Fibroblast of lung (primary cell): ENCODE data around the gene CTPS2. TPM values are rescaled to one million over a fixed set of nuclear protein-coding genes. Genes with fewer than 3 reads are reported as not detected.
"Not testable (repeated sequence)": the region's sequence is repeated elsewhere in the genome, so short reads cannot be mapped to it uniquely, and the experiment has no call there.

Source experiments
- DNase-seq, 2 donors: peaks; one replicate each; pipeline versions ENCODE4 v3.0.0 to v3.0.0-alpha.2; 2010; ENCODE audit warnings: low read depth in 2 of 2
- H2AFZ ChIP-seq: 2 replicates; pipeline ENCODE4 v1.5.1; 2012; ENCODE audit warnings: low read length, control low read depth, inconsistent platforms
- H3K27ac ChIP-seq: 2 replicates; pipeline ENCODE4 v1.5.1; 2011; ENCODE audit warnings: low read length, control low read depth; ENCODE audit not compliant: insufficient read depth
- H3K27me3 ChIP-seq: 2 replicates; pipeline ENCODE4 v1.5.1; 2011; ENCODE audit warnings: mild to moderate bottlenecking, low read length; ENCODE audit not compliant: control insufficient read depth, insufficient read depth
- H3K36me3 ChIP-seq: 2 replicates; pipeline ENCODE4 v1.5.1; 2011; ENCODE audit warnings: low read length; ENCODE audit not compliant: control insufficient read depth, insufficient read depth
- H3K4me1 ChIP-seq: 2 replicates; pipeline ENCODE4 v1.5.1; 2011; ENCODE audit warnings: low read length; ENCODE audit not compliant: control insufficient read depth, insufficient read depth; ENCODE audit errors: extremely low read depth
- H3K4me2 ChIP-seq: 2 replicates; pipeline ENCODE4 v1.5.1; 2011; ENCODE audit warnings: low read length, control low read depth; ENCODE audit not compliant: insufficient read depth; ENCODE audit errors: extremely low read depth
- H3K4me3 ChIP-seq, 4 experiments: fragments of 200-600 bp in 1 of 4; sonication (generic) in 1 of 4; replicated peaks in 1 of 4; 2 replicates each; pipeline ENCODE4 v1.5.1; 2011 to 2016; ENCODE audit warnings: low read length in 4 of 4, low read depth in 3 of 4, mild to moderate bottlenecking in 3 of 4, control low read depth in 2 of 4, inconsistent platforms in 1 of 4, mixed read lengths in 1 of 4; ENCODE audit not compliant: insufficient read depth in 1 of 4; ENCODE audit errors: control extremely low read depth in 1 of 4
- H3K79me2 ChIP-seq: 2 replicates; pipeline ENCODE4 v1.5.1; 2012; ENCODE audit warnings: mild to moderate bottlenecking, low read length, inconsistent platforms; ENCODE audit not compliant: control insufficient read depth, insufficient read depth
- H3K9ac ChIP-seq: 2 replicates; pipeline ENCODE4 v1.5.1; 2011; ENCODE audit warnings: mild to moderate bottlenecking, low read length, control low read depth; ENCODE audit not compliant: insufficient read depth
- H3K9me3 ChIP-seq: 2 replicates; pipeline ENCODE4 v1.5.1; 2012; ENCODE audit warnings: low read depth, low read length; ENCODE audit not compliant: control insufficient read depth, insufficient read depth
- H4K20me1 ChIP-seq: 2 replicates; pipeline ENCODE4 v1.5.1; 2011; ENCODE audit warnings: low read length; ENCODE audit not compliant: control insufficient read depth, insufficient read depth; ENCODE audit errors: extremely low read depth
- CTCF ChIP-seq, 2 donors: IDR thresholded peaks in 1 of 2; conservative IDR thresholded peaks in 1 of 2; 1 replicate in 1 of 2; 2 replicates in 1 of 2; pipeline ENCODE4 v1.5.1; 2011 to 2012; ENCODE audit warnings: low read length in 2 of 2, control low read depth in 1 of 2, inconsistent platforms in 1 of 2, low read depth in 1 of 2, mild to moderate bottlenecking in 1 of 2
- EZH2 ChIP-seq: IDR thresholded peaks from 2 replicates; pipeline ENCODE4 v1.5.1; 2012; ENCODE audit warnings: low read length, control low read depth, mild to moderate bottlenecking; ENCODE audit errors: missing control alignments
- polyA minus RNA-seq: library from RNA; depleted of rRNA, polyadenylated mRNA; stranded (reverse); fragments of >200 nt; gene quantifications from 2 replicates; pipeline ENCODE4 v1.2.3, GENCODE V29; 2011; ENCODE audit warnings: low replicate concordance
- polyA plus RNA-seq, 2 donors: library from polyadenylated mRNA; depleted of rRNA in 1 of 2; stranded (reverse) in 1 of 2; unstranded in 1 of 2; fragments of >200 nt; gene quantifications; 2 replicates each; pipeline ENCODE4 v1.2.1, GENCODE V29; 2011 to 2012; ENCODE audit warnings: missing spikeins in 1 of 2
- total RNA-seq: library from RNA; depleted of rRNA; stranded (reverse); fragments of >200 nt; gene quantifications from 2 replicates; pipeline ENCODE4 v1.2.1, GENCODE V29; 2014

CTPS2 gene
- total RNA-seq = 9.9 and 10.0 TPM in 2 replicates
- 5.4 and 7.2 TPM in 2 replicates for polyA plus RNA-seq
- polyA plus RNA-seq (2012) = 5.2 and 7.9 TPM in 2 replicates
- polyA minus RNA-seq = 0.24 and 2.5 TPM in 2 replicates

- peak; percentile 53 to 61 for DNase-seq
- TF ChIP-seq EZH2 = no peak
- TF ChIP-seq CTCF (conservative IDR thresholded peaks at IDR 0.05 in 1 of 2, IDR thresholded peaks at IDR 0.05 in 1 of 2; ENCODE audit: low read depth in 1 of 2, low read length in 2 of 2) = no peak
- peak within 1 kb of the TSS; percentile 57 for H3K27ac ChIP-seq
- peak within 1 kb of the TSS; percentile 88 for H2AFZ ChIP-seq
- H3K4me2 ChIP-seq = peak within 1 kb of the TSS; percentile 95
- no peaks in the 10 kb centered on the region for H3K27me3 ChIP-seq
- H3K9me3 ChIP-seq = no peaks in the 10 kb centered on the region
- H4K20me1 ChIP-seq = no peaks in the 10 kb centered on the region
- H3K79me2 ChIP-seq = no peaks in the 10 kb centered on the region
- H3K36me3 ChIP-seq = no peaks in the 10 kb centered on the region
- H3K9ac ChIP-seq = peak within 1 kb of the TSS; percentile 65
- H3K4me3 ChIP-seq = peak within 1 kb of the TSS; percentile 64 to 68 (median 66)
- H3K4me1 ChIP-seq = no peaks in the 10 kb centered on the region
Measured at GRCh38 chrX:16712548-16713155, at the start of gene CTPS2. CTPS2 (minus strand) TSS chrX:16712669; CDS start chrX:16702902, 9,767 bp downstream.

GRCh38 chrX:16761500-16761899, 49.0 kb upstream of the CTPS2 start:
- not testable (repeated sequence) for H3K9me3 ChIP-seq, H3K36me3 ChIP-seq, H3K4me2 ChIP-seq, H3K27me3 ChIP-seq, H3K27ac ChIP-seq, H2AFZ ChIP-seq, DNase-seq, H4K20me1 ChIP-seq, H3K4me1 ChIP-seq, H3K9ac ChIP-seq, H3K79me2 ChIP-seq, H3K4me3 ChIP-seq

GRCh38 chrX:16756724-16757123, 44.3 kb upstream of the CTPS2 start:
- Histone ChIP-seq H3K27me3 (no peaks in the 10 kb centered on the region), H3K4me1 (no peaks in the 10 kb centered on the region), H3K4me2 (no peak overlapping the region), H4K20me1 (no peaks in the 10 kb centered on the region), H3K4me3 (no peak overlapping the region), H3K9ac (no peak overlapping the region), H3K36me3 (no peaks in the 10 kb centered on the region), H3K27ac (no peak overlapping the region), H3K79me2 (no peaks in the 10 kb centered on the region), H2AFZ (no peak overlapping the region), H3K9me3 (no peaks in the 10 kb centered on the region)
- no peak for TF ChIP-seq EZH2
- no peak for TF ChIP-seq CTCF (conservative IDR thresholded peaks at IDR 0.05 in 1 of 2, IDR thresholded peaks at IDR 0.05 in 1 of 2; ENCODE audit: low read depth in 1 of 2, low read length in 2 of 2)
- DNase-seq = no peak
